H9 (cell line): ENCODE results near the gene KLHDC9. TPM values are rescaled to one million over a fixed set of nuclear protein-coding genes. Genes with fewer than 3 reads are reported as not detected.

Experiments used
- DNase-seq: peaks from one replicate; pipeline ENCODE4 v3.0.0-alpha.2; 2017
- H2AFZ ChIP-seq: one replicate; pipeline ENCODE4 v1.6.1; 2013; ENCODE audit warnings: mild to moderate bottlenecking, low read length, control low read depth, moderate library complexity
- H2AK5ac ChIP-seq: 2 replicates; pipeline ENCODE4 v1.6.1; 2013; ENCODE audit warnings: low read length, control low read depth, mixed read lengths; ENCODE audit not compliant: insufficient read length
- H2BK120ac ChIP-seq: one replicate; pipeline ENCODE4 v1.6.1; 2013; ENCODE audit warnings: low read depth, mild to moderate bottlenecking, low read length, control low read depth, inconsistent platforms; ENCODE audit not compliant: poor library complexity, severe bottlenecking
- H2BK12ac ChIP-seq: 2 replicates; pipeline ENCODE4 v1.6.1; 2013; ENCODE audit warnings: low read length, control low read depth, mixed read lengths, low read depth; ENCODE audit not compliant: insufficient read length
- H2BK15ac ChIP-seq: 2 replicates; pipeline ENCODE4 v1.6.1; 2013; ENCODE audit warnings: low read depth, low read length, control low read depth
- H2BK20ac ChIP-seq: one replicate; pipeline ENCODE4 v1.6.1; 2013; ENCODE audit warnings: low read depth, mild to moderate bottlenecking, low read length, control low read depth, inconsistent platforms; ENCODE audit not compliant: poor library complexity, severe bottlenecking
- H2BK5ac ChIP-seq: 2 replicates; pipeline ENCODE4 v1.6.1; 2013; ENCODE audit warnings: low read length, control low read depth, mixed read lengths; ENCODE audit not compliant: insufficient read length
- H3K14ac ChIP-seq: 2 replicates; pipeline ENCODE4 v1.6.1; 2013; ENCODE audit warnings: low read length, control low read depth; ENCODE audit not compliant: insufficient read depth
- H3K18ac ChIP-seq: 2 replicates; pipeline ENCODE4 v1.6.1; 2013; ENCODE audit warnings: low read depth, mild to moderate bottlenecking, mixed read lengths, low read length, control low read depth; ENCODE audit not compliant: insufficient read length
- H3K23ac ChIP-seq: 2 replicates; pipeline ENCODE4 v1.6.1; 2013; ENCODE audit warnings: low read length, control low read depth, mixed read lengths, low read depth; ENCODE audit not compliant: insufficient read length
- H3K23me2 ChIP-seq: 2 replicates; pipeline ENCODE4 v1.6.1; 2013; ENCODE audit warnings: low read depth, mild to moderate bottlenecking, mixed read lengths, low read length, control low read depth; ENCODE audit not compliant: insufficient read length, poor library complexity, severe bottlenecking
- H3K27ac ChIP-seq: 2 replicates; pipeline ENCODE4 v1.5.1; 2013; ENCODE audit warnings: low read length, control low read depth, mixed read lengths, low read depth; ENCODE audit not compliant: insufficient read length
- H3K27me3 ChIP-seq: 2 replicates; pipeline ENCODE4 v1.6.1; 2013; ENCODE audit warnings: low read length, control low read depth, inconsistent platforms; ENCODE audit not compliant: insufficient read depth
- H3K4ac ChIP-seq: 2 replicates; pipeline ENCODE4 v1.6.1; 2013; ENCODE audit warnings: low read depth, mild to moderate bottlenecking, control low read depth, inconsistent platforms, low read length, moderate library complexity
- H3K4me1 ChIP-seq: 2 replicates; pipeline ENCODE4 v1.6.1; 2013; ENCODE audit warnings: low read length, control low read depth, inconsistent platforms; ENCODE audit not compliant: insufficient read depth
- H3K4me2 ChIP-seq: 2 replicates; pipeline ENCODE4 v1.6.1; 2013; ENCODE audit warnings: low read length, control low read depth, mixed read lengths; ENCODE audit not compliant: insufficient read length, insufficient read depth
- H3K56ac ChIP-seq: 2 replicates; pipeline ENCODE4 v1.6.1; 2013; ENCODE audit warnings: low read depth, mild to moderate bottlenecking, mixed read lengths, low read length, control low read depth; ENCODE audit not compliant: insufficient read length
- H3K79me1 ChIP-seq: 2 replicates; pipeline ENCODE4 v1.6.1; 2013; ENCODE audit warnings: low read depth, mild to moderate bottlenecking, moderate library complexity, low read length, control low read depth, inconsistent platforms; ENCODE audit not compliant: insufficient read depth, poor library complexity, severe bottlenecking
- H3K79me2 ChIP-seq: 2 replicates; pipeline ENCODE4 v1.6.1; 2013; ENCODE audit warnings: low read length, control low read depth, inconsistent platforms; ENCODE audit not compliant: insufficient read depth
- H3K9ac ChIP-seq: 2 replicates; pipeline ENCODE4 v1.6.1; 2013; ENCODE audit warnings: low read length, control low read depth, mixed read lengths; ENCODE audit not compliant: insufficient read length; ENCODE audit errors: extremely low read depth
- H3K9me3 ChIP-seq: one replicate; pipeline ENCODE4 v1.6.1; 2013; ENCODE audit warnings: low read depth, low read length, inconsistent platforms; ENCODE audit not compliant: control insufficient read depth
- H3T11ph ChIP-seq: one replicate; pipeline ENCODE4 v1.6.1; 2013; ENCODE audit warnings: mild to moderate bottlenecking, low read length, control low read depth, inconsistent platforms
- H4K20me1 ChIP-seq: one replicate; pipeline ENCODE4 v1.6.1; 2013; ENCODE audit not compliant: control insufficient read depth, insufficient read length, insufficient read depth
- H4K5ac ChIP-seq: 2 replicates; pipeline ENCODE4 v1.6.1; 2013; ENCODE audit warnings: low read depth, mild to moderate bottlenecking, mixed read lengths, low read length, control low read depth; ENCODE audit not compliant: insufficient read length
- H4K8ac ChIP-seq: replicated peaks from 2 replicates; pipeline ENCODE4 v1.6.1; 2013; ENCODE audit warnings: low read length, control low read depth, mixed read lengths, low read depth; ENCODE audit not compliant: insufficient read length
- H4K91ac ChIP-seq: 2 replicates; pipeline ENCODE4 v1.6.1; 2013; ENCODE audit warnings: low read depth, mild to moderate bottlenecking, moderate library complexity, mixed read lengths, low read length, control low read depth; ENCODE audit not compliant: insufficient read length
- H3K27ac Mint-ChIP-seq, 3 experiments: 2 replicates in 2 of 3; 3 replicates in 1 of 3; pipeline ENCODE4 v1.8.0; 2020 to 2021; ENCODE audit warnings: mixed read lengths in 3 of 3, mild to moderate bottlenecking in 1 of 3, moderate library complexity in 1 of 3
- H3K27me3 Mint-ChIP-seq: 2 replicates; pipeline ENCODE4 v1.8.0; 2021; ENCODE audit warnings: low read depth, mild to moderate bottlenecking, moderate library complexity, mixed read lengths
- H3K36me3 Mint-ChIP-seq, 3 experiments: 2 replicates in 2 of 3; 3 replicates in 1 of 3; pipeline ENCODE4 v1.8.0; 2020 to 2021; ENCODE audit warnings: low read depth in 3 of 3, mixed read lengths in 3 of 3; ENCODE audit not compliant: insufficient read depth in 1 of 3
- H3K4me1 Mint-ChIP-seq, 2 experiments: 2 replicates each; pipeline ENCODE4 v1.8.0; 2020; ENCODE audit warnings: mixed read lengths in 2 of 2
- H3K4me3 Mint-ChIP-seq, 2 experiments: 2 replicates in 1 of 2; 3 replicates in 1 of 2; pipeline ENCODE4 v1.8.0; 2020 to 2021; ENCODE audit warnings: mild to moderate bottlenecking in 2 of 2, mixed read lengths in 2 of 2, moderate library complexity in 1 of 2
- H3K9me3 Mint-ChIP-seq, 2 experiments: 2 replicates in 1 of 2; 3 replicates in 1 of 2; pipeline ENCODE4 v1.8.0; 2020; ENCODE audit warnings: mild to moderate bottlenecking in 2 of 2, mixed read lengths in 2 of 2, moderate library complexity in 1 of 2
- WGBS: extraction: QIAGEN DNeasy Blood & Tissue Kit; methylation state at CpG from one replicate; pipeline ENCODE4 v1.1.7; 2013; ENCODE audit warnings: missing lambda C conversion rate, low lambda C conversion rate, mixed read lengths; ENCODE audit not compliant: insufficient read length; ENCODE audit errors: extremely low coverage; 5-methylcytosine and 5-hydroxymethylcytosine counted together
- total RNA-seq: library from RNA; stranded (reverse); gene quantifications from 2 replicates; pipeline ENCODE4 v1.2.1, GENCODE V29; 2021
- TF ChIP-seq, protein P1 (sequence below): fragments of 200-600 bp; sonication (generic); conservative IDR thresholded peaks from 3 replicates; pipeline ENCODE4 v1.8.0; 2021; ENCODE audit warnings: antibody characterized with exemption, mild to moderate bottlenecking

The KLHDC9 gene
- total RNA-seq, 1 experiment from 2014 or later: 6.6 TPM

DNA sequence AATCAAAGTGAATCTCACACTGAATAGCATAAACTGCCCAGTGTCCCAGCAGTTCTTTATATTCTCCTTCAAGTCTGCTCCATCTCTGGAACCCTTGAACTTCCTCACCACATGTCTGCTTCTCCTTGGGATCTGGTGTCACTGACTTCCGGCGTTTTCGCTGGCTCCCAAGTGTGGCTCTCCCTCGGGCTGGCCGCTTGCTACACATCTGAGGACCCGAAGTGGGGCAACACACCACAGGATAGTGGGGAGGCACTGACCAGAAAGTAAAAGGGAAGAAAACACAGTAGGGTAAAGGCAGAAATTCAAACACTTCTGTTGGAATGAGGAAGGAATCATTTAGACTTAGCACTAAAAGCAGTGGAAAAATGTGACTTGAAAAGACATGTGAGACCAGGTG, 24.8 kb downstream of the KLHDC9 start:
- Histone ChIP-seq H4K5ac (no peak overlapping the region), H3K56ac (no peak overlapping the region), H3T11ph (no peak overlapping the region), H3K4ac (no peak overlapping the region), H3K79me1 (no peaks in the 10 kb centered on the region), H4K8ac (no peak overlapping the region), H3K18ac (no peak overlapping the region), H3K4me2 (no peak overlapping the region), H2BK5ac (no peak overlapping the region), H3K27me3 (no peaks in the 10 kb centered on the region), H2BK20ac (no peak overlapping the region), H2AFZ (no peak overlapping the region), H3K23me2 (peaks cover 9% of the 10 kb centered on the region), H3K4me1 (peaks cover 5% of the 10 kb centered on the region; the same call in 1 of the 2 replicates), H3K9ac (no peak overlapping the region), H4K20me1 (no peaks in the 10 kb centered on the region), H3K79me2 (no peaks in the 10 kb centered on the region), H3K9me3 (no peaks in the 10 kb centered on the region), H3K27ac (no peak overlapping the region), H2BK120ac (no peak overlapping the region), H3K23ac (no peak overlapping the region), H2BK15ac (no peak overlapping the region), H2BK12ac (no peak overlapping the region), H2AK5ac (no peak overlapping the region), H4K91ac (no peak overlapping the region), H3K14ac (no peak overlapping the region)
- peaks cover 40 to 81% (median 77%) of the 10 kb centered on the region in 3 experiments; a peak in 6 of 7 replicates for H3K36me3 Mint-ChIP-seq
- H3K4me1 Mint-ChIP-seq: peaks cover 14 to 18% of the 10 kb centered on the region in 2 experiments
- no CpG with 5 or more reads among the region's 6 CpGs for WGBS
- no peak overlapping the region; a peak in 1 of 7 replicates for H3K27ac Mint-ChIP-seq
- no peak for DNase-seq
- TF ChIP-seq, protein P1, sequence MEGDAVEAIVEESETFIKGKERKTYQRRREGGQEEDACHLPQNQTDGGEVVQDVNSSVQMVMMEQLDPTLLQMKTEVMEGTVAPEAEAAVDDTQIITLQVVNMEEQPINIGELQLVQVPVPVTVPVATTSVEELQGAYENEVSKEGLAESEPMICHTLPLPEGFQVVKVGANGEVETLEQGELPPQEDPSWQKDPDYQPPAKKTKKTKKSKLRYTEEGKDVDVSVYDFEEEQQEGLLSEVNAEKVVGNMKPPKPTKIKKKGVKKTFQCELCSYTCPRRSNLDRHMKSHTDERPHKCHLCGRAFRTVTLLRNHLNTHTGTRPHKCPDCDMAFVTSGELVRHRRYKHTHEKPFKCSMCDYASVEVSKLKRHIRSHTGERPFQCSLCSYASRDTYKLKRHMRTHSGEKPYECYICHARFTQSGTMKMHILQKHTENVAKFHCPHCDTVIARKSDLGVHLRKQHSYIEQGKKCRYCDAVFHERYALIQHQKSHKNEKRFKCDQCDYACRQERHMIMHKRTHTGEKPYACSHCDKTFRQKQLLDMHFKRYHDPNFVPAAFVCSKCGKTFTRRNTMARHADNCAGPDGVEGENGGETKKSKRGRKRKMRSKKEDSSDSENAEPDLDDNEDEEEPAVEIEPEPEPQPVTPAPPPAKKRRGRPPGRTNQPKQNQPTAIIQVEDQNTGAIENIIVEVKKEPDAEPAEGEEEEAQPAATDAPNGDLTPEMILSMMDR: no peak
- H3K4me3 Mint-ChIP-seq: no peak overlapping the region
- no peaks in the 10 kb centered on the region for H3K9me3 Mint-ChIP-seq
- no peaks in the 10 kb centered on the region for H3K27me3 Mint-ChIP-seq
